H1 (cell line): ENCODE data around the gene UBN1. TPM values are rescaled to one million over a fixed set of nuclear protein-coding genes. Genes with fewer than 3 reads are reported as not detected.

Source experiments
- GTF2F1 ChIP-seq: IDR thresholded peaks from 2 replicates; pipeline ENCODE4 v1.6.1; 2012; ENCODE audit warnings: low read depth, low read length, improper control_type of control experiment, borderline replicate concordance
- HDAC6 ChIP-seq: IDR thresholded peaks from one replicate; pipeline ENCODE4 v1.7.1; 2012; ENCODE audit warnings: low read depth, mild to moderate bottlenecking, inconsistent platforms, low read length, moderate library complexity
- KDM5A ChIP-seq: fragments of 200-600 bp; IDR thresholded peaks from 2 replicates; pipeline ENCODE4 v1.7.1; 2012; ENCODE audit warnings: mild to moderate bottlenecking, low read length, inconsistent platforms, mixed read lengths
- MAFK ChIP-seq: IDR thresholded peaks from 2 replicates; pipeline ENCODE4 v1.6.1; 2012; ENCODE audit warnings: low read depth, mild to moderate bottlenecking, improper control_type of control experiment, low read length
- SP4 ChIP-seq: IDR thresholded peaks from 2 replicates; pipeline ENCODE4 v1.6.1; 2012; ENCODE audit warnings: low read length, inconsistent platforms
- TAF1 ChIP-seq: IDR thresholded peaks from 2 replicates; pipeline ENCODE4 v1.6.1; 2011; ENCODE audit warnings: mild to moderate bottlenecking, low read depth, low read length
- TAF7 ChIP-seq: optimal IDR thresholded peaks from 2 replicates; pipeline ENCODE3; 2011; ENCODE audit warnings: low read depth, mild to moderate bottlenecking, inconsistent platforms, low read length, moderate library complexity, borderline replicate concordance
- polyA plus RNA-seq, 7 experiments: library from polyadenylated mRNA; depleted of rRNA in 3 of 7; stranded (reverse) in 5 of 7; unstranded in 2 of 7; fragments of >200 nt in 5 of 7; fragments of 200-250 nt in 2 of 7; gene quantifications; 1 replicate in 5 of 7; 2 replicates in 1 of 7; 4 replicates in 1 of 7; pipeline versions ENCODE4 v1.2.1 to v1.2.3, GENCODE V29; 2011 to 2013; ENCODE audit warnings: missing spikeins in 2 of 7, mixed read lengths in 2 of 7
- total RNA-seq: library from RNA; stranded (reverse); fragmentation: NEBNext Ultra II Directional; extraction: Animal tissue kit (Norgen Biotek cat#: 25700); gene quantifications from 2 replicates; pipeline ENCODE4 v1.2.1, GENCODE V29; 2021
- TF ChIP-seq, protein P1 (sequence below): fragments of 300-600 bp; sonication (generic); IDR thresholded peaks from 2 replicates; pipeline ENCODE4 v1.7.1; 2012; ENCODE audit warnings: low read length, moderate library complexity, mild to moderate bottlenecking, inconsistent platforms; ENCODE audit not compliant: insufficient replicate concordance
- TF ChIP-seq, protein P2 (sequence below): IDR thresholded peaks from 2 replicates; pipeline ENCODE4 v1.6.1; 2011; ENCODE audit warnings: low read length, improper control_type of control experiment

Gene UBN1
- total and polyA plus RNA-seq, 2 of the 8 experiments (the other 6 are each of a cell fraction or from before 2014, with no cell fraction given) = 16.2 to 37.0 TPM

DNA sequence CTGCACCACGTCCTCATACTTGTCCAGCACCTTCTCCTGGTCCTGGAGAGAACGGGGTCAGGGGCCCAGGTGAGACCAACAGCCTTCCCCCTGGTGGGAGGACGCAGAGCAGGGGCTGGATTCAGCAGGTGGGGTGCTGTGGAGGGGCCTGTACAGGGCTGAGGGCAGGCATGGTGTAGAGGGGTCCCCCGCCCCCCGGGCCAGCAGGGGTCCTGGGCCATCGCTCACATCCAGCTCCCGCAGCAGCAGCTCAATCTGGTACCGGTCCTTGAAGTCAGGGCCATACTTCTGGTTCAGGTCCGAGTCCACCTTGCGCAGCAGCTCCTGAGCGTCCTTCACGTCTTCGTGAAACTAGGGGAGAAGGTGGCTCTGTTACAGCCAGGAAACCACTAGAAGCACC is 48.1 kb downstream of the UBN1 start (continued):
- TF ChIP-seq, protein P1, sequence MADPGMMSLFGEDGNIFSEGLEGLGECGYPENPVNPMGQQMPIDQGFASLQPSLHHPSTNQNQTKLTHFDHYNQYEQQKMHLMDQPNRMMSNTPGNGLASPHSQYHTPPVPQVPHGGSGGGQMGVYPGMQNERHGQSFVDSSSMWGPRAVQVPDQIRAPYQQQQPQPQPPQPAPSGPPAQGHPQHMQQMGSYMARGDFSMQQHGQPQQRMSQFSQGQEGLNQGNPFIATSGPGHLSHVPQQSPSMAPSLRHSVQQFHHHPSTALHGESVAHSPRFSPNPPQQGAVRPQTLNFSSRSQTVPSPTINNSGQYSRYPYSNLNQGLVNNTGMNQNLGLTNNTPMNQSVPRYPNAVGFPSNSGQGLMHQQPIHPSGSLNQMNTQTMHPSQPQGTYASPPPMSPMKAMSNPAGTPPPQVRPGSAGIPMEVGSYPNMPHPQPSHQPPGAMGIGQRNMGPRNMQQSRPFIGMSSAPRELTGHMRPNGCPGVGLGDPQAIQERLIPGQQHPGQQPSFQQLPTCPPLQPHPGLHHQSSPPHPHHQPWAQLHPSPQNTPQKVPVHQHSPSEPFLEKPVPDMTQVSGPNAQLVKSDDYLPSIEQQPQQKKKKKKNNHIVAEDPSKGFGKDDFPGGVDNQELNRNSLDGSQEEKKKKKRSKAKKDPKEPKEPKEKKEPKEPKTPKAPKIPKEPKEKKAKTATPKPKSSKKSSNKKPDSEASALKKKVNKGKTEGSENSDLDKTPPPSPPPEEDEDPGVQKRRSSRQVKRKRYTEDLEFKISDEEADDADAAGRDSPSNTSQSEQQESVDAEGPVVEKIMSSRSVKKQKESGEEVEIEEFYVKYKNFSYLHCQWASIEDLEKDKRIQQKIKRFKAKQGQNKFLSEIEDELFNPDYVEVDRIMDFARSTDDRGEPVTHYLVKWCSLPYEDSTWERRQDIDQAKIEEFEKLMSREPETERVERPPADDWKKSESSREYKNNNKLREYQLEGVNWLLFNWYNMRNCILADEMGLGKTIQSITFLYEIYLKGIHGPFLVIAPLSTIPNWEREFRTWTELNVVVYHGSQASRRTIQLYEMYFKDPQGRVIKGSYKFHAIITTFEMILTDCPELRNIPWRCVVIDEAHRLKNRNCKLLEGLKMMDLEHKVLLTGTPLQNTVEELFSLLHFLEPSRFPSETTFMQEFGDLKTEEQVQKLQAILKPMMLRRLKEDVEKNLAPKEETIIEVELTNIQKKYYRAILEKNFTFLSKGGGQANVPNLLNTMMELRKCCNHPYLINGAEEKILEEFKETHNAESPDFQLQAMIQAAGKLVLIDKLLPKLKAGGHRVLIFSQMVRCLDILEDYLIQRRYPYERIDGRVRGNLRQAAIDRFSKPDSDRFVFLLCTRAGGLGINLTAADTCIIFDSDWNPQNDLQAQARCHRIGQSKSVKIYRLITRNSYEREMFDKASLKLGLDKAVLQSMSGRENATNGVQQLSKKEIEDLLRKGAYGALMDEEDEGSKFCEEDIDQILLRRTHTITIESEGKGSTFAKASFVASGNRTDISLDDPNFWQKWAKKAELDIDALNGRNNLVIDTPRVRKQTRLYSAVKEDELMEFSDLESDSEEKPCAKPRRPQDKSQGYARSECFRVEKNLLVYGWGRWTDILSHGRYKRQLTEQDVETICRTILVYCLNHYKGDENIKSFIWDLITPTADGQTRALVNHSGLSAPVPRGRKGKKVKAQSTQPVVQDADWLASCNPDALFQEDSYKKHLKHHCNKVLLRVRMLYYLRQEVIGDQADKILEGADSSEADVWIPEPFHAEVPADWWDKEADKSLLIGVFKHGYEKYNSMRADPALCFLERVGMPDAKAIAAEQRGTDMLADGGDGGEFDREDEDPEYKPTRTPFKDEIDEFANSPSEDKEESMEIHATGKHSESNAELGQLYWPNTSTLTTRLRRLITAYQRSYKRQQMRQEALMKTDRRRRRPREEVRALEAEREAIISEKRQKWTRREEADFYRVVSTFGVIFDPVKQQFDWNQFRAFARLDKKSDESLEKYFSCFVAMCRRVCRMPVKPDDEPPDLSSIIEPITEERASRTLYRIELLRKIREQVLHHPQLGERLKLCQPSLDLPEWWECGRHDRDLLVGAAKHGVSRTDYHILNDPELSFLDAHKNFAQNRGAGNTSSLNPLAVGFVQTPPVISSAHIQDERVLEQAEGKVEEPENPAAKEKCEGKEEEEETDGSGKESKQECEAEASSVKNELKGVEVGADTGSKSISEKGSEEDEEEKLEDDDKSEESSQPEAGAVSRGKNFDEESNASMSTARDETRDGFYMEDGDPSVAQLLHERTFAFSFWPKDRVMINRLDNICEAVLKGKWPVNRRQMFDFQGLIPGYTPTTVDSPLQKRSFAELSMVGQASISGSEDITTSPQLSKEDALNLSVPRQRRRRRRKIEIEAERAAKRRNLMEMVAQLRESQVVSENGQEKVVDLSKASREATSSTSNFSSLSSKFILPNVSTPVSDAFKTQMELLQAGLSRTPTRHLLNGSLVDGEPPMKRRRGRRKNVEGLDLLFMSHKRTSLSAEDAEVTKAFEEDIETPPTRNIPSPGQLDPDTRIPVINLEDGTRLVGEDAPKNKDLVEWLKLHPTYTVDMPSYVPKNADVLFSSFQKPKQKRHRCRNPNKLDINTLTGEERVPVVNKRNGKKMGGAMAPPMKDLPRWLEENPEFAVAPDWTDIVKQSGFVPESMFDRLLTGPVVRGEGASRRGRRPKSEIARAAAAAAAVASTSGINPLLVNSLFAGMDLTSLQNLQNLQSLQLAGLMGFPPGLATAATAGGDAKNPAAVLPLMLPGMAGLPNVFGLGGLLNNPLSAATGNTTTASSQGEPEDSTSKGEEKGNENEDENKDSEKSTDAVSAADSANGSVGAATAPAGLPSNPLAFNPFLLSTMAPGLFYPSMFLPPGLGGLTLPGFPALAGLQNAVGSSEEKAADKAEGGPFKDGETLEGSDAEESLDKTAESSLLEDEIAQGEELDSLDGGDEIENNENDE = no peak
- TF ChIP-seq, protein P2, sequence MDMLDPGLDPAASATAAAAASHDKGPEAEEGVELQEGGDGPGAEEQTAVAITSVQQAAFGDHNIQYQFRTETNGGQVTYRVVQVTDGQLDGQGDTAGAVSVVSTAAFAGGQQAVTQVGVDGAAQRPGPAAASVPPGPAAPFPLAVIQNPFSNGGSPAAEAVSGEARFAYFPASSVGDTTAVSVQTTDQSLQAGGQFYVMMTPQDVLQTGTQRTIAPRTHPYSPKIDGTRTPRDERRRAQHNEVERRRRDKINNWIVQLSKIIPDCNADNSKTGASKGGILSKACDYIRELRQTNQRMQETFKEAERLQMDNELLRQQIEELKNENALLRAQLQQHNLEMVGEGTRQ = no peak
- no peak for TF ChIP-seq SP4
- no peak for TF ChIP-seq GTF2F1
- TF ChIP-seq MAFK = no peak
- TF ChIP-seq TAF1 = no peak
- no peak for TF ChIP-seq KDM5A
- no peak for TF ChIP-seq HDAC6
- TF ChIP-seq TAF7 = no peak
- TF ChIP-seq, all 59 proteins: peak for 0
